HCEC 1CT (cell line): Measurements from ENCODE around the gene RILPL1.
A peak's percentile ranks its signal among the peaks of the same experiment; 100 is the strongest.
"Not testable (repeated sequence)": the region's sequence is repeated elsewhere in the genome, so short reads cannot be mapped to it uniquely, and the experiment has no call there.

Experiments used
- DNase-seq: peaks from one replicate; pipeline ENCODE4 v3.0.0-alpha.2; 2017

RILPL1 gene, protein sequence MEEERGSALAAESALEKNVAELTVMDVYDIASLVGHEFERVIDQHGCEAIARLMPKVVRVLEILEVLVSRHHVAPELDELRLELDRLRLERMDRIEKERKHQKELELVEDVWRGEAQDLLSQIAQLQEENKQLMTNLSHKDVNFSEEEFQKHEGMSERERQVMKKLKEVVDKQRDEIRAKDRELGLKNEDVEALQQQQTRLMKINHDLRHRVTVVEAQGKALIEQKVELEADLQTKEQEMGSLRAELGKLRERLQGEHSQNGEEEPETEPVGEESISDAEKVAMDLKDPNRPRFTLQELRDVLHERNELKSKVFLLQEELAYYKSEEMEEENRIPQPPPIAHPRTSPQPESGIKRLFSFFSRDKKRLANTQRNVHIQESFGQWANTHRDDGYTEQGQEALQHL

DNA sequence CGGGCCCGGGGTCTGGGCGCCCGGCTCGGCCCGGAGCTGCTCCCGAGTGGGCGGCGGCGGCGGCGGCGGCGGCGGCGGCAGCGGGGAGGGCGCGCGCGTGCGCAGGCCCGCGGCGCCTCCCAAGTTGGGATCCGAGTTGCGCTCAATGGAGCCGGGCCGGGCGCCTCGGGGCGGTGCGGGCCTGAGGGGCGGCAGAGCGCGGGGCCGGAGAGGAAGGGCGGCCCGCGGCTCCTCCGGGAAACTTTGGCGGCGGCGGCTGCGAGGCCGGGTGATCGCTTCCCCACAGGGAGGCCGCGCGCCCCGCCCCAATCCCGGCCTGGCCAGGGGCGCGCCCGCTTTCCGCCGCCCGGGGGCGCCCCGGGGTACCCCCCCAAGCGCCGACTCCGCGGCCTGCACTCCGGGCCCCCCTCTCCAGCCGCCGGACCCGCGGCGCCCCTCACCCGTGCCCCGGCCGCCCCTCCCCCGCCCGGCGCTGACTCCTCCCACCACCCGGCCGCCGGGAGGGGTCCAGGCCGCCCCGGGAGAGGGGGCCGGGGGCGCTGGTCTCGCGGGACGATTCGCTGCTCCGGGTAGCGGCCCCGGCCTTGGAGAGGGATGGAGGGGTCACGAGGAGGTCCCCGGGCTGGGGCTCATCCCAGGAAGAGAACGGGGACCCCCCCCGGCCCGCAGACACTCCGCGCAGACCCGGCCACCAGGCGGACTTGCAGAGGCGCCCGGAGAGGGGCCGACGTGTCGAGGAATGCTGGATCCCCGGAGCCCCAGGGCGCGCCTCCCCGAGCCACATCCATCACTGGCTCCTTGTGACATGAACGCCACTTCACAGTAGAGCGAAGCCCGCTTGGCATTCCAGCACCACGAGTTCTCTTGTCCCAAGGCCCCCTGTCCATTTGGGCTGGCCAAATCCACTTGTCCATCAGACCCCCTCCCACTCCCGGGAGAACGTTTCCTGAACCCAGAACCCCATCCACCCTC is at the start of gene RILPL1:
Gene RILPL1 (minus strand): TSS at position 48 of the 972 bp plus-strand sequence. CDS start 237 bp downstream, outside the sequence.
- DNase-seq = peak; percentile 41

DNA sequence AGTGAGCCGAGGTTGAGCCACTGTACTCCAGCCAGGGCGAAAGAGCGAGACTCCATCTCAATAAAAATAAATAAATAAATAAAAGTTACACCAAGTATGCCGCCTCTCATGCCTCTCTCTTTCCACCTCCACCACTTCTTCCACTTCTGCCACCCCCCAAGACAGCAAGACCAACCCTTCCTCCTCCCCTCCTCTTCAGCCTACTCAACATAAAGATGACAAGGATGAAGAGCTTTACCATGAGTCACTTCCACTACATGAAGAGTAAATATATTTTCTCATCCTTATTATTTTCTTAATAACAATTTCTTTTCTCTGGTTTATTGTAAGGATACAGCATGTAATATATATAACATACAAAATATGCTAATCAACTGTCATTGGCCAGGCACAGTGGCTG is 47.3 kb upstream of the RILPL1 start:
- DNase-seq = no peak

DNA sequence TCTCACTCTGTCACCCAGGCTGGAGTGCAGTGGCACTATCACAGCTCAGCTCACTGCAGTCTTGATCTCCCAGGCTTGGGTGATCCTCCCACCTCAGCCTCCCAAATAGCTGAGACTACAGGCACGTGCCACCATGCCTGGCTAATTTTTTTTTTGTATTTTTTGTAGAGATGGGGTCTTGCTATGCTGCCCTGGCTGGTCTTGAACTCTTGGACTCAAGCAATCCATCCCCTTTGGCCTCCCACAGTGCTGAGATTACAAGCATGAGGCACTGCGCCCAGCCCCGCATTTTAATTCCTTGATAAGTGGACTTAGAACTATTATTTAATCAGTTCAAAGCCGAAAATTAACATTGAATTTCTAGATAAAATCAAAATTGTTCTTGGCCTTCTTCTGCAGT is 45.3 kb upstream of the RILPL1 start:
- DNase-seq = not testable (repeated sequence)

DNA sequence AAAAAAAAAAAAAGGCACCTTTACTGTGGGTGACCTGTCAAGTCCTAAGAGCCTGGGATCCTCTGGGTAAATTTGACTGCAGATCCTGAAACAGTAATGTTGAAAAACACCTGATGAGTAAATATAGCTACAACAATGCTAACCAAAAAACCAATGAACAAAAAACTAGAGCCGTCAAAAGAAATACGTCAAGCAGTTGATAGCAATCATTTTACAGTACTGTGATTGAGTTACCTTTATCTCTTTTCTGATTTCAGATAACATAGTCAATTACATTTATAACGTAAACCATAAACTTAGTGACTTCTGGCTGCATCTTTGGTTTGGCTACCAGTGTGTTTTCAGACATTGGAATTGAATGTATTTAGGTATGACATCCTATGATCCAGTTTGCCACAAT is 44.7 kb upstream of the RILPL1 start:
- no peak for DNase-seq

DNA sequence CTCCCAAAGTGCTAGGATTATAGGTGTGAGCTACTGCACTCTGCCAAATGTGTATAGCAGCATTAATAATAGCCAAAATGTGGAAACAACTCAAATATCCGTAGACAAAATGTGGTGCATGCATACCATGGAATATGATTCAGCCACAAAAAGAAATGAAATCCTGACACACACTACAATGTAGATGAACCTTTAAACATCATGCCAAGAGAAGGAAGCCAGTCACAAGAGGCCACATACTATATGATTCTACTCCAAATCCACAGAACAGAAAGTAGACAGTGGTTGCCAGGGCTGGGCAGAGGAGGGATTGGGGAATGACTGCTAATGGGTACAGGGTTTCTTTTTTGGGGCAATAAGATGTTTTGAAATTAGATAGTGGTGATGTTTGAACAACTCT is 43.1 kb upstream of the RILPL1 start:
- DNase-seq = no peak

DNA sequence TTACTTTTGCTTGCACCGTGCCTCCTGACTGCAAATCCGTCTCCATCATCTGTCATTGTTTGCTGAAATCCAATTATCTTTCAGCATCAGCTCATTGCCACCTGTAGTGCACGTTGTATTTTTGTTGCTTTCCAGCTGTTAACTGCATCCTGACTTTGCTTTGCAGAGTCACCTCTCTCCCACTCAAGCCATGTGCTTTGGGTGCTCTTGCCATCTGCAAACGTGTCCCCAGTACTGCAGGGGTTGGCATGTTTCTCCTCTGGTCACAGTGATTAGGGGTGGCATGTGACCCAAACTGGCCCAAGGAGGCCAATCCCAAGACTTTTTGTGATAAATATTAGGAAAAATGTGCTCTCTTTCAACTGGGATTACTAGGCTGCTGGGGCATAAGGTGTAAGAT is 40.4 kb upstream of the RILPL1 start:
- no peak for DNase-seq

DNA sequence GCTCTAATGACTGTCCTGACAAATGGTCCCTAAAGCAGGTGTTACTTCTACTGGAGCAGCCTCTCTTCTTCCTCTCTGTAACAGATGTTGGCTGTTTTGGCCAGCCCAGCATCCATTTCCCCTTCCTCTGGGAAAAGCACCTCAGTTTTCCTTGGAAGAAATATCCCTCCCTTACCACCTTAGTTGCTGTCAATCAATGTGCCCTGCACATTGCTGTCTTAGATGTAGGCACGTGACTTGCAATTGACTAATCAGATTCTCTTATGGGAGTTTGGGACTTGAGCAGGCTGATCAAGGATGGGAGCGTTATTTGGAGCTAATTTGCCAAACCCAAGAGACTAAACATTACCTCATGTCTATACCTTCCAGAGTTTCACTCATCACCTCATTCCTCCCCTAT is 38.9 kb upstream of the RILPL1 start:
- DNase-seq = no peak

GRCh38 chr12:123571343-123571813 is 37.9 kb upstream of the RILPL1 start:
- DNase-seq = peak; percentile 47

- no peak for DNase-seq
These were observed 25.9 kb upstream of the RILPL1 start for GRCh38 chr12:123559468-123559867.

- DNase-seq = not testable (repeated sequence)
These were observed 25.0 kb upstream of the RILPL1 start for GRCh38 chr12:123558487-123558886.

- DNase-seq = not testable (repeated sequence)
These were observed 21.3 kb upstream of the RILPL1 start for GRCh38 chr12:123554843-123555242.

DNA sequence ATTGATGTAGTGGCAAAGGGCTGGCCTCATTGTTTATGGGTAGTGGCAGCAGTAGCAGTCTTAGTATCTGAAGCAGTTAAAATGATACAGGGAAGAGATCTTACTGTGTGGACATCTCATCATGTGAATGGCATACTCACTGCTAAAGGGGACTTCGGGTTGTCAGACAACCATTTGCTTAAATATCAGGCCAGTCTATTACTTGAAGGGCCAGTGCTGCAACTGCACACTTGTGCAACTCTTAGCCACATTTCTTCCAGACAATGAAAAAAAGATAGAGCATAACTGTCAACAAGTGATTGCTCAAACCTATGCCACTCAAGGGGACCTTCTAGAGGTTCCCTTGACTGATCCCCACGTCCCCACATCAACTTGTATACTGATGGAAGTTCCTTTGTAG is 20.6 kb upstream of the RILPL1 start:
- not testable (repeated sequence) for DNase-seq

- DNase-seq = no peak
These were observed 17.2 kb upstream of the RILPL1 start for GRCh38 chr12:123550700-123551099.

GRCh38 chr12:123548107-123548506 is 14.6 kb upstream of the RILPL1 start:
- no peak for DNase-seq

DNA sequence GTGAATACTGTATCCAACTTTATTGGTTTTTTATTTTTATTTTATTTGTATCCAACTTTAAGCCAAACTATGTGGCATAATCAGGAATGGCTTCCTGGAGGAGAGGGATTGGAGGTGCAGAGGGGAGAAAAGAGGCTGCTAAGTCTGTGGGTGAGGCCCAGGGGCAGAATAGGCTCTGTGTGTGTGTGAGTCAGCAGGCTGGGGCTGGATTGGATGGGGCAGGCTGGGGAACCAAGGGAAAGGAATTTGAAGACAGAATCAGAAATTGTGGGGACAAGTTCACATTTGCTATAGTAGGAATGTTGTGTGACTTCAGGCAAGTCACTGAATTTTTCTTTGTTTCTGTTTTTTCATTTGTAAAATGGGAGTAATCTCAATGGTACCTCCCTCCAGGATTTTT is 12.8 kb upstream of the RILPL1 start:
- DNase-seq = peak; percentile 27

DNA sequence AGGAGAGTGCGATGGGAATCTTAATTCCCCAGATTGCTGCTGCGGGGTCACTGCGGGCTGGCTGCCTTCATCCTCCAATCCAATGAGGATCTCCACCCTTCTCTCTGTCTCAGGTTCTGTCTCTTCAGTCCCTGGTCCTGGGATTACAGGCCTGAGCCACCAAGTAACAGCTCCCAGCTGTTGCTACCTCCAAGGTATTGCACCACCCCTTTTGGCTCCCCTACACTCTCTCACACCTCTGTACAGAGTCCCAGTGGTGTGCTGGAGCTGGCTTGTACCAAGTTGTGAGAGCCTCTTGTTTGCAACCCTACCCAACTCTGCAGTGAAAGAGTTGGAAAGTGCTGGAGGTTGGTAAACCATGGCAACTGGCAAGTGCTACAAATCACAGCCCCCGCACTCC is 10.0 kb upstream of the RILPL1 start:
- DNase-seq = no peak

GRCh38 chr12:123540899-123541662 is 7.6 kb upstream of the RILPL1 start:
- DNase-seq = no peak

GRCh38 chr12:123535952-123536351 is 2.4 kb upstream of the RILPL1 start:
- not testable (repeated sequence) for DNase-seq

DNA sequence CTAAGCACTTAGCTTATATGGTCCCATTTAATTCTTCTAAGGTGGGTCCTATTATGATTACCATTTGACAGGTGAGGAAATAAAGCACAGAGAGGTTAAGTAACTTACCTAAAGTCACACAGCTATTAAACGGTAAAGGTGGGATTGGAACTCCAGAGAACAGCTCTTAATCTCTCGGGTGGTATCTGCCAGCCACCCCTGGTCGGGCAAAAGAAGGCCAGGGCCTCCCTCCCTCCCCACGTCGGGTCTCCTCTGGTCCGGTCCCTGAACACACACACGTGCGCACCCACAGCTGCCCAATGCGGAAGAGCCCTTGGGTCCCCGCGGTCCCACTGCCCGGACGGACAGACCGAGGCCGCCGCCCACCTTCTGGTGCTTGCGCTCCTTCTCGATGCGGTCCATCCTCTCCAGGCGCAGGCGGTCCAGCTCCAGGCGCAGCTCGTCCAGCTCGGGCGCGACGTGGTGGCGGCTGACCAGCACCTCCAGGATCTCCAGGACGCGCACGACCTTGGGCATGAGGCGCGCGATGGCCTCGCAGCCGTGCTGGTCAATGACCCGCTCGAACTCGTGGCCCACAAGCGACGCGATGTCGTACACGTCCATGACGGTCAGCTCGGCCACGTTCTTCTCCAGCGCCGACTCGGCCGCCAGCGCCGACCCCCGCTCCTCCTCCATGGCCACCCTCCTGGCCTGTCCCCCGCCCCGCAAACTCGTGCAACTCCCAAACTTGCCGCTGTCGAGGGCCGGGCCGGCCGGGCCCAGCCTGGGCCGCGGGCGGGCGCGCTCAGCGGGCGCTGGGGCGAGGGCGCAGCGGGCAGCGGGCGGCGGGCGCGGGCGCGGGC is 490 bp downstream of the RILPL1 start:
- peak; percentile 30 for DNase-seq

DNA sequence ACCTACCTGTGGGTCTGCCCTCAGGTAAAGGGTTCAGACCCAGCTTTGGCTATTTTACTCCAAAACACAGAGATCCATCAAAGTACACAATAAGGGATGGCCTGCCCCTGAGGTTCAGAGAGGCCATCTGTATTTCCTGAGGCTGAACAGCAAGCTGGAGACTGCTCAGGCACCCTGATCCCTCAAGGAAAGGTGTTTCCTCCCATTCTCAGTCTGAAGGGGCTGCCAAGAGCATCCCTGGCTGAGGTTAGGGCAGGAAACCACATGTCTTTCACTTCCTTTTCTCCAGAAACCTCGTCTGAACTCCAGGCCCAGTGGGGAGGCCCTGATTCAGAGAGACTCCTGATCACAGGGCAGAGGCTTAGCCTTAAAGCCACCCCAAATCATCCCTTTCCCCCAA is 1.5 kb downstream of the RILPL1 start:
- DNase-seq = no peak

DNA sequence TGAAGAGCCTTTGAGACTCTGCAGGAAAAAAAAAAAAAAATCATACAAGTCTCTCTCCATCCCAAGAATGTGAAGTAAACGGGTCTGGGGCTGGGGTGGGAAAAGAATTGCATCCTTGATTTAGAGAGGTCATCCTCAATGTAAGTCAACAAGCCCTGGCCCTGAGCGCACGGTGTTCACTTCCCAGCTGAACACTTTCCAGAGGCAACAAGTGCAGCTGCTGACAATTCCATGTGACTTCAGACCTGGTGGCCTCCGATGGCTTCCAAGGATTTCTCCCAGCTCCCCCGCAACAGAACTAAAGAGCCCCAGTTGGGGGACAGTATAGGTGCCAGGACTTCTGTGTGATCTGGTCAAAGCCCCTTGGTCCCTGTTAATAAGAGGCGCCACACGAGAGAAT is 2.4 kb downstream of the RILPL1 start:
- DNase-seq = no peak

GRCh38 chr12:123530668-123531067 is 2.9 kb downstream of the RILPL1 start:
- no peak for DNase-seq
